ENCODE results near the gene CPE.

GRCh38 chr4:165475706-165476070, 96.9 kb downstream of the CPE start:
- TF ChIP-seq POLR2A (IDR thresholded peaks at IDR 0.05; ENCODE audit: low read depth, low read length) (no peak), CTCF (IDR thresholded peaks at IDR 0.05; ENCODE audit: extremely low read depth in 1 of 2, insufficient read depth in 1 of 2, low read depth in 1 of 2, low read length in 2 of 2) (no peak), EZH2 (IDR thresholded peaks at IDR 0.05; ENCODE audit: borderline replicate concordance, low read depth, low read length, severe bottlenecking) (no peak), JUN (IDR thresholded peaks at IDR 0.05; ENCODE audit: borderline replicate concordance, insufficient read depth, insufficient read length, low read depth) (no peak), GATA2 (IDR thresholded peaks at IDR 0.05; ENCODE audit: insufficient read depth, insufficient read length, low read depth, low read length) (no peak), MAX (IDR thresholded peaks at IDR 0.05; ENCODE audit: insufficient read depth, insufficient read length) (no peak)

Data from endothelial cell of umbilical vein (primary cell).